GM18517 (cell line): ENCODE results near the gene NPIPB8.
A peak's percentile ranks its signal among the peaks of the same experiment; 100 is the strongest.
"Not testable (repeated sequence)": the region's sequence is repeated elsewhere in the genome, so short reads cannot be mapped to it uniquely, and the experiment has no call there.

Experiments
- ATAC-seq: cut with Tn5 transposase; IDR thresholded peaks from one replicate; pipeline ENCODE4 v1.9.1; 2021; ENCODE audit warnings: mild to moderate bottlenecking, moderate library complexity; ENCODE audit not compliant: unreplicated experiment

NPIPB8 gene

DNA sequence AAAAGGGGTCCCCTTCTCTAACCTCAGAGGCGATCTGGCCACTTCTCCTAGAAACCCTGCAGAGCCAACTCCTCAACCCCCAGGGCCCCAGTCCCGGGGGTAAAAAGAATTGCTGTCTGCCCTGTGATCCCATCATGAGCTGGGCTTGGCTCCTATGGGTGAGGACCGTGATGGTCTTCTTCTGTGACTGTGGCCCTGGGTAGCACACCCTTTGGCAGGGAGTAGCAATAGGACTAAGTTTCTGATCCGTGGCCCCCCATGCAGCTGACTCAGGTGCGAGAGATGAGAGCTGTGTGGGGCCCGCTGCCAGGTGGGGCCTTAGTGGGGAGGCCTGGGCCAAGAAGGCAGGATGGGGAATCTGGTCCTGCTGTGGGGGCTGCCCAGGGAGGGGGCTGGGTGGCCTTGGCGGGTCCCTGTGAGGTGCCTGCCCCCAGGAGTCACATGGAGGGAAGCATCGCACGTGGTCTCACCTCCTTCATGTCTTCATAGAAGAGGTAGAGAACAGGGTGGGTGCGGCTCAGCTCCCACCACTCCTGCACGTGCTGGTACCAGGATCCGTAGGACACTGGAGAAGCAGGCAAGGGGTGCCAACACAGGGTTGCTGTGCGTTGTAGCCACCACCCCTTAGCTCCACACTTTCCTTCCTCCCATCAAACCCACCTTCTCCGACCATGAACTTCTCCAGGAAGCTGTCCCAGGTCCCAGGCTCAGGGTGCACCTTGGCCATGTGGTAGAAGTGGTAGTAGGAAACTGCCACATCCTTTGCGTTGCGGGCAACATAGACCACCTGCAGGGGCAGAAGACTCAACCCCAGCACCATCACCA lies 31.4 kb upstream of the NPIPB8 start:
- no peak for ATAC-seq

- ATAC-seq, result no peak
Measured at GRCh38 chr16:28607116-28607623, 30.7 kb upstream of the NPIPB8 start.

DNA sequence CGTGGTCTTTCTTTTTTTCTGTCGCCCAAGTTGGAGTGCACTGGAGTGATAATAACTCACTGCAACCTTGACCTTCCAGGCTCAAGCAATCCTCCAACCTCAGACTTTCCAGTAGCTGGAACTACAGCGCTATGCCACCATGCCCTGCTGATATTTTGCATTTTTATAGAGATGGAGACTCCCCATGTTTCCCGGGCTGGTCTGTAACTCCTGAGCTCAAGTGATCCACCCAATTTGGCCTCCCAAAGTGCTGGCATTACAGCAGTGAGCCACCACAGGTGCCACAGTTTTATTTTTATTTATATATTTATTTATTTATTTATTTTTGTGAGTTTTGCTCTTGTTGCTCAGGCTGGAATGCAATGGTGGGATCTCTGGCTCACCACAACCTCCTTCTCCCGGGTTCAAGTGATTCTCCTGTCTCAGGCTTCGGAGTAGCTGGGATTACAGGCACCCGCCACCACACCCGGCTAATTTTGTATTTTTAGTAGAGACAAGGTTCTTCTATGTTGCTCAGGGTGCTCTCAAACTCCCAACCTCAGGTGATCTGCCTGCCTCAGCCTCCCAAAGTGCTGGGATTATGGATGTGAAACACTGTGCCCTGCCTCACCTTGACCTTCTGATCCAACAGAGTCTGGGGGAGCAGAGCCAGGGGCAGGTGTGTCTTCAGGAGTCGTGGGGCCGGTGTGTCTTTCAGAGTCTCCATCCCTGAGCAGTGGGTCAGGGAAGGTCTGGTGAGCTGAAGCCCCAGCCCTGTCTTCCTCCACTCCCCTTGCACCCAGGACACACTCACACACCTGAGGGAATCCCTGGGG lies 30.0 kb upstream of the NPIPB8 start:
- not testable (repeated sequence) for ATAC-seq

DNA sequence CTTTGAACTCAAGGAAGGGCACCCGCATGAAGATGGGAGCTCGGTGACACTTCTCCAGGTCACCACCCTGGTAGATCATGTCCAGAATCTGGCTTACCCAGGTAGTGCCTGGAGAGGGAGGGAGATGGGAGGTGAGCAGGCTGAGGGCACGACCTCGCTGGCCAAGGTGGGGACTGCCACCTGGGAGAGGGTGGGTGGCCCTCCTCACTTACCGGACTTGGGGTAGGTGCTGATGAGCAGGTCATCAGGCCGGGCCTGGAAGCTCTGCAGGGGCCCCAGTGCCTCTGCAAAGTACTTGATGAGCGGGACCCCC lies 29.4 kb upstream of the NPIPB8 start:
- not testable (repeated sequence) for ATAC-seq

DNA sequence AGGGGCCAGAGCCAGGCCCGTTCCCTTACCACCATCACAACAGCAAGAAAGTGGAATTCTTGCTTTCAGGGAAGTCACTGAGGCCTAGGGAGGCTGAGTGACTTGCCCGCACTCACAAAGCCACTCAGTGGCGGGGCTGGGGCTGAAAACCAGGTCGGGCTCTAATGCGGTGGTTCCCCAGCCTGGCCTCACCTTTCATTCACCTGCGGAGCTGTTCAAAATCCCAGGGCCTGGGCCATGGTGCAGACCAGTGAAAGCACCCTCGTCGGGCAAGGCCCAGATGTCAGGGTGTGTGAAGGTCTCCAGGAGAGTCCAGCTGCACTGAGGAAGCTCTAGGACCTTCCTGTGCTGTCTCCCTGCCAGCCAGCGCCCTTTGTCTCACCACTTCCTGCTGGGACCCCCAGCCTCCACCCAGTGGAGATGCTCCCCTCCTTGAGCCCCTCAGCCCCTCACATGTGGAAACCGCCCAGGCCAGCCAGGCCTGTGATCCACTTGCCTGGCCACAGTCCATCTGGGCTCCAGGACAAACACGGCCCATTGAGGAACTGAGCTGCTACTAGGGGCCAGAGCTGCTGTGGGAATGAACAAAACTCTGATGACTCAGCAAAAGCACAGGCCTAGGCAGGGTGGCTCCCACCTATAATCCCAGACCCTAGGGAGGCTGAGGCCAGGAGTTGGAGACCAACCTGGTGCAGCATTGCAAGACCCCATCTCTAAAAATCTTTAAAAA lies 28.8 kb upstream of the NPIPB8 start:
- ATAC-seq, result not testable (repeated sequence)

GRCh38 chr16:28609631-28610594 lies 28.0 kb upstream of the NPIPB8 start, which contains the start of gene SULT1A1:
SULT1A1 (minus strand) TSS chr16:28610044; CDS start chr16:28608855, 1,189 bp downstream.
- ATAC-seq, result no peak

- no peak for ATAC-seq
Measured at GRCh38 chr16:28610595-28611191, 27.2 kb upstream of the NPIPB8 start.

DNA sequence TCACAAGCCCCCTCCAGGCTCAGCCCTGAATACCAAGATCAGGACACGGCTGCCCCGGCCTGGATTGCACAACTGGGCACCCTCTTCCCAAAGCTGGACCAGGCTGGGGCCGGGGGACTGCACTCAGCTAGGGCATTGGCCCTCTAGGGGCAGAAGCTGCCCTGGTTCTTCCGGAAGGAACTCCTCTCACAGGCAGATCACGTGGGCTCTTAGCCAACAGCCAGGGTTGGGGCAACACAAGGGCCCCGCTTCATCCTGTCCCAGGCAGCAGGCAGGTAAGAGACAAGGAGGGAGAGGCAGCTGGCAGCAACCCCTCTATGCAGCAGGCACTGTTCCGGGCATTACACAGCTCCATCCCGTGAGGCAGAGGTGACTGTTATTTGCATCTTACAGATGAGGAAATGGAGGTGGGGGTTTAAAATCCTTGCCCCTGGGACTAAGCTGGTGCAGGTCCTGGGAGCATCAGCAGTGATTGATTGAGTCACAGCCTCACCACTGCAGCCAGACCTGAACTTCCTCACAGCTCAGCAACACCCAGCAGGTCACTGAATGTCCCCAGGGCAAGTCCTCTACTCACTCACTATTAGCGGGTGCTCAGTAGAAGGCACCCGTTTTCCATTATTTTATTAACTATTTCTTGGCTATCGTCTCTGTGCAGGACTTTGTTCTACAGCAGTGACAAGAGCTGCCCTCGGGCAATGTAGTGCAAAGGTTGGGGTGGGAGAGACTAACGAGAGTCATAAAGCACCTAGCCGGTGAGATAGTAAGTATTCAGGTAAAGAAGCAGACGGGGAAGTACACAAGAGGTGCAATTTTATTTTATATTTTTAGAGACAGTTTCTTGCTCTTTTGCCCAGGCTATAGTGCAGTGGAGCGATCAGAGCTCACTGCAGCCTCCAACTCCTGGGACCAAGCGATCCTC lies 25.2 kb upstream of the NPIPB8 start:
- peak; percentile 74 for ATAC-seq

DNA sequence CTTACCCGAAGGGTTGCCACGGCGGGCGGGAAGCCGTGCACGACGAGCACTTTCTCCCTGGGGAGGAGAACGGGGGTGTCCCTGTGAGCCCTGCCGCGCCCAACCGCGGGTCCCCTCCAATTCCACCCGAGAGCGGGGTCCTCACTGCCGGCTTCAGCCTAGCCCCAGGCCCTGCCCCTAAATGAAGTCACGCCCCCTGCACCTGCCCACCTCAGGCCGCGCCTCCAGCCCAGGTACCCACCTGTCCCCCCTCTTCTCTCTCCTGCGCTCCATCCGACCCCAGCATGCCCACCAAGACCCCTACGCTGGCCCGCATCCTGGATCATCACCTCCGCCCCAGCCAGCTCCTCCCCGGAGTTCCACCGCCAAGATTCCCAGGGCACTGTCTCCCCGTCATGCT lies 24.0 kb upstream of the NPIPB8 start:
- ATAC-seq, result not testable (repeated sequence)

GRCh38 chr16:28614561-28614960 lies 23.3 kb upstream of the NPIPB8 start:
- not testable (repeated sequence) for ATAC-seq

GRCh38 chr16:28615486-28616223 lies 22.2 kb upstream of the NPIPB8 start:
- ATAC-seq, result not testable (repeated sequence)

- ATAC-seq, result not testable (repeated sequence)
Measured at GRCh38 chr16:28616224-28616577, 21.7 kb upstream of the NPIPB8 start.

- no peak for ATAC-seq
Measured at GRCh38 chr16:28616636-28617035, 21.2 kb upstream of the NPIPB8 start.

DNA sequence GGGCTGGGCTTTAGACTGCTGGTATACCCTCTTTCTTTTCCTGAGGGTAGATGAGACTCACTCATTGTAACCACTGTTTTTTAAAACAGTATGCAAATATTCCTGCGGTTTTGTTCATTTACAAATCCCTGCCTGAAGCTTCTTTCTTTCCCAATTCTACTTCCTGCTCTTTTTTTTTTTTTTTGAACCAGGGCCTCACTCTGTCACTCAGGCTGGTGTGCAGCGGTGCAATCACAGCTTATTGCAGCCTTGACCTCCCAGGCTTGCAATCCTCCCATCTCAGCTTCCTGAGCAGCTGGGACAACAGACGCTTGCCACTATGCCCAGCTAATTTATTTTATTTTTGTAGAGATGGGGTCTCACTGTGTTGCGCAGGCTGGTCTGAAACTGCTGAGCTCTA lies 20.0 kb upstream of the NPIPB8 start:
- ATAC-seq, result no peak

DNA sequence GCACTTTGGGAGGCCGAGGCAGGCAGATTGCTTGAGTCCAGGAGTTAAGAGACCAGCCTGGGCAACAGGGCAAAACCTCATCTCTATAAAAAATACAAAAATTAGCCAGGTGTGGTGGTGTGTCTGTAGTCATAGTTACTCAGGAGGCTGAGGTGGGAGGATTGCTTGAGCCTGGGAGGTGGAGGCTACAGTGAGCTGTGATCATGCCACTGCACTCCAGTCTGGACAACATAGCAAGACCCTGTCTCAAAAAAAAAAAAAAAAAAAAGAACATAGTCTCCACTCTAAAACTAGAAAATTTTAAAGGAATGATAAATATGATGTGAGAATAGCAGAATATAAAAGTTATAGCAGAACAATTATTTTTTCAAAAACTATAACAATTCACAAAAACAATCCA lies 17.5 kb upstream of the NPIPB8 start:
- not testable (repeated sequence) for ATAC-seq

- ATAC-seq, result no peak
Measured at GRCh38 chr16:28621481-28622155, 16.2 kb upstream of the NPIPB8 start.

DNA sequence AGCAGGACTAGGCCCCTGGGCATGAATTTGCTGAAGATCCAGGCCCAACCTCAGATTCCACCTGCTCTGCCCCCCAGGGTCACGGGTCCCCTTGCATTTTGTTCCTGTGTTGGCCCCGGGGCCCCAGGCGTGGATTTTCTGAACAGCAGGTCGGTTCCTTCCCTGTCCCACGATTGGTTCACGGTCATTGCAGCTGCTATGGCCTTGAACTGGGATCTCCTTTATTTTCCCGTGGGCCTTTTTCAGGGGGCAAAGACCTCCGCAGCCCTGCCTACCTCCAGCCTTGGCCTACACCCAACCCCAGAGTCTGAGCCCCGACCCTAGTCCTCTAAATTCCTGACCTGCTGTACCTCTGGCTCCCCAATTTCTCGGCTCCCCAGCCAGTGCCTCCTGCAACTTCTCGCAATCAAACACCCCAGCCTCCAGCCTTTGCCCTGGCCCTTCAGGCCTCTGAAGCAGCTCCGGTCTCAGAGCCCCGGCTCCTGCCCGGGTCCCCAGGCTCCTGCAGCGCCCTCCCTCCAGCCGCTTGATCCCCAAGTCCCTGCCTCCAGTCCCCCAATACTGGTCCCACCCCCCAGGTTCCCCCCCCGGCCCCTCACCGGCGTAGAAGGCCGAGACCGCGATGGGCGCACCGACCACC lies 15.2 kb upstream of the NPIPB8 start:
- ATAC-seq, result not testable (repeated sequence)
